GF-D8 (cell line): ENCODE measurements around the gene GPR32.
"Not testable (repeated sequence)": the region's sequence is repeated elsewhere in the genome, so short reads cannot be mapped to it uniquely, and the experiment has no call there.

Source experiments
- DNase-seq: peaks from one replicate; lab custom pipeline; 2025; lab: John Stamatoyannopoulos, UW

GPR32 gene

GRCh38 chr19:50749490-50749889 is 20.8 kb upstream of the GPR32 start:
- DNase-seq = no peak

DNA sequence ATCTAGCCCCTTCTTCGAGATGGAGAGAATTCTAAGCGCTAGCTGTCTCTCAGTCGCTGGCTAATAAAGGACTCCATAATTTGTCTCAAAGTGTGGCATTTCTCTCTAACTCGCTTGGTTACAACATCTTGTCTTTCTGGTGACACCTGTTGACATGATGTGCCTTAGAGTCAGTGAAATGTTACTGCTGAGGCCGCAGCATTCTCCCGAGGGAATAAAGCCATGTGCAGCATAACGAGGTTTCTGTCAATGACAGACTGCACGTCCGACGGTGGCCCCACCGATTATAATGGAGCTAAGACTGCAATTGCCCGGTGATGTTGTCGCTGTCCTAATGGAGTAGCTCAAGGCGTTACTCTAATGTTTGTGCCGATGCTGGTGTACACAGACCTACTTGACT is 20.3 kb upstream of the GPR32 start:
- no peak for DNase-seq

GRCh38 chr19:50753879-50754278 is 16.4 kb upstream of the GPR32 start:
- DNase-seq = no peak

DNA sequence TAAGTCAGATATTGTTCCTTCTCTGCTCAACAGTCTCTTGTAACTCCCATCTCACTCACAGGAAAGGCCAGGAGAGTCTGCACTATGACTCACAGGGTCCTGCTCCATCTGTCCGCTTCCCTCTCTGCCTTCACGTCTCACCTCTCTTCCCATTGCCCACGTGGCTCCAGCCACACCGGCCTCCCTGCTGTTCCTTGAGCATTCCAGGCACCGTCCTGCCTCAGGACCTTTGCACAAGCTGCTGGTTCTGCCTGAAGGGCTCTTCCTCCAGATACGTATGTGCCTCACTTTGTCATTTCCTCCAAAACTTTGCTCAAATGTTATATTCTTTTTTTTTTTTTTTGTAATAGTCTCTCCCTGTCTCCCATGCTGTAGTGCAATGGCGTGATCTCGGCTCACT is 14.0 kb upstream of the GPR32 start:
- not testable (repeated sequence) for DNase-seq

GRCh38 chr19:50757624-50758023 is 12.6 kb upstream of the GPR32 start:
- not testable (repeated sequence) for DNase-seq

- DNase-seq = not testable (repeated sequence)
Observed at GRCh38 chr19:50759076-50759475, 11.2 kb upstream of the GPR32 start.

- peak; percentile 45 for DNase-seq
Observed at GRCh38 chr19:50759886-50760285, 10.4 kb upstream of the GPR32 start.

- DNase-seq = not testable (repeated sequence)
Observed at GRCh38 chr19:50761501-50761900, 8.8 kb upstream of the GPR32 start.

- peak; percentile 27 for DNase-seq
Observed at GRCh38 chr19:50763521-50763920, 6.7 kb upstream of the GPR32 start.

DNA sequence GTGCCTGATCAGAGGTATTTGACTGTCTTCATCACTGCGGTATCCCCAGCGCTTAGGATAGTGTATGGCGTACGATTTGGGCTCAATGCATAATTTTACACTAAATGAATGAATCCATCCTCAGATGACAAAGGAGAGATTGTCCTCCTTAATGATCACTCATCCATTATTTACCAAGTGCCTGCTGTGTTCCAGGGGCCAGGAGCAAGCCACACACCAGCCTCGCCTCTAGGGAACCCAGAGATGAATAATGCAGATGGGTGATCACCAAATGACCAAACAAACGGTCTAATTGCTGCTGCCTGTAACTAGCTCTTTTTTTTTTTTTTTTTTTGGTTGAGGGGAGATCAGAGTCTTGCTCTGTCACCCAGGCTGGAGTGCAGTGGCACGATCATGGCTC is 5.9 kb upstream of the GPR32 start:
- no peak for DNase-seq

DNA sequence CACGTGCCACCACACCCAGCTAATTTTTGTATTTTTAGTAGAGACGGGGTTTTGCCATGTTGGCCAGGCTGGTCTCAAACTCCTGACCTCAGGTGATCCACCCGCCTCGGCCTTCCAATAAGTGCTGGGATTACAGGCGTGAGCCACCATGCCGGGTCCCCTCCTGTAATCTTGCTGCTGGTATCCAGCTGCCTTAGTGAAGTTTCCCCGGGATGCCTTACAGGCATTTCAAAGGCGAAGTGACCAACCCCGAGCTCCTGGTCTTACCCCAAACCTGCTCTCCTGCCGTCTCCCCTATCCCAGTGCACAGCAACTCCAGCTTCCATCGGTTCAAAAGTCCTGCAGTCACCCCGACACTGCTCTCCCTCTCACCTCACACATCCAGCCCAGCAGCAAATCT is 3.5 kb upstream of the GPR32 start:
- not testable (repeated sequence) for DNase-seq

DNA sequence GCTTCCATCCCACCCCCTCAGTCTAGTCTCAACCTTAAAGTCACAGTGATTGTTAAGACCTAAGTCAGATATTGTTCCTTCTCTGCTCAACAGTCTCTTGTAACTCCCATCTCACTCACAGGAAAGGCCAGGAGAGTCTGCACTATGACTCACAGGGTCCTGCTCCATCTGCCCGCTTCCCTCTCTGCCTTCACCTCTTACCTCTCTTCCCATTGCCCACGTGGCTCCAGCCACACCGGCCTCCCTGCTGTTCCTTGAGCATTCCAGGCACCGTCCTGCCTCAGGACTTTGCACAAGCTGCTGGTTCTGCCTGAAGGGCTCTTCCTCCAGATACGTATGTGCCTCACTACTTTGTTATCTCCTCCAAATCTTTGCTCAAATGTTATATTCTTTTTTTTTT is 3.0 kb upstream of the GPR32 start:
- DNase-seq = not testable (repeated sequence)

- no peak for DNase-seq
Observed at GRCh38 chr19:50768277-50768676, 2.0 kb upstream of the GPR32 start.

- no peak for DNase-seq
Observed at GRCh38 chr19:50770888-50771287, 624 bp downstream of the GPR32 start.

- DNase-seq = no peak
Observed at GRCh38 chr19:50772476-50772875, 2.2 kb downstream of the GPR32 start.

GRCh38 chr19:50772912-50773311 is 2.6 kb downstream of the GPR32 start:
- not testable (repeated sequence) for DNase-seq

- not testable (repeated sequence) for DNase-seq
Observed at GRCh38 chr19:50773454-50773853, 3.2 kb downstream of the GPR32 start.

GRCh38 chr19:50776131-50776530 is 5.9 kb downstream of the GPR32 start:
- DNase-seq = no peak

GRCh38 chr19:50777261-50777660 is 7.0 kb downstream of the GPR32 start:
- no peak for DNase-seq

GRCh38 chr19:50777830-50778303 is 7.6 kb downstream of the GPR32 start:
- DNase-seq = peak; percentile 60

- no peak for DNase-seq
Observed at GRCh38 chr19:50778906-50779430, 8.7 kb downstream of the GPR32 start.

DNA sequence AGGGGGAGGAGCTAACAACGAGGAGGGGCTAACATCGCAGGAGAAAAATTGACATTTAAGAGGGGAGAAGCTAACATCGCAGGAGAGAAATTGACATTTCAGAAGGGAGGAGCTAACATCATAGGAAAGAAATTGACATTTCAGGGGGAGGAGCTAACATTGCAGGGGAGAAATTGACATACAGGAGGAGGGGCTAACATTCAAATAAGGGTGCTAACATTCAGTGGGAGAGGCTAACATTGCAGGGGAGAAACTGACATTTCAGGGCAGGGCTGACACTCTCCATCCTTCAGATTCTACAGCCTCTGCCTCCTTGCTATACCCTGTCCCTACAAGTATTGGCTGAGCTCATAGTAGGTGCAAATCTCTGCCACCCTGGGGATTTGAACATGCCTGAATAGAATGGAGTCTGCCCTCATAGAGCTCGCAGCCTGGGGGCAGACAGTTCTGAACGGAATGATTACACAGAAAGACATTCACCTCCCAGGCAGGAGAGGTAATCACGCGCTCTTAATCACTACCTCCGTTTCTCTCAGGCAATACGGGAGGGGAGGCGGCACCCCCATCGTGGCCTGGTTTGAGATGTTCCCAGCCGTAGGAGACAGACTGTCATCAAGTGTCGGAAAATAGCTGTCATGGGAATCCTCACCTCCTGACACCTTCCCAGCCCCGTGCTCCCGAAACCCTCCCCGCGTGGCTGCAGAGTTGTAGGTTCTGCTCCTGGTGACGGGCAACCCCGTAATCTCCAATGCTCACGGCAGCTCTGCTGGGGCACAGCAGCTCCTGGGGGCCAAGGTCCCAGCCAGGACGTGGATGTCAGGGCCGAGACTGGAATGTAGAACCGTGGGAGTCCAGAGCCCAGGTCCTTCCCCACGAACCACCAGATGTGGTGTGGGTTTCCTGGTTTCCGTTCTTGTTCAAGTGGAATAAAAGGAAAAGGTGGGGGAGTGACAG is 9.5 kb downstream of the GPR32 start:
- DNase-seq = no peak

DNA sequence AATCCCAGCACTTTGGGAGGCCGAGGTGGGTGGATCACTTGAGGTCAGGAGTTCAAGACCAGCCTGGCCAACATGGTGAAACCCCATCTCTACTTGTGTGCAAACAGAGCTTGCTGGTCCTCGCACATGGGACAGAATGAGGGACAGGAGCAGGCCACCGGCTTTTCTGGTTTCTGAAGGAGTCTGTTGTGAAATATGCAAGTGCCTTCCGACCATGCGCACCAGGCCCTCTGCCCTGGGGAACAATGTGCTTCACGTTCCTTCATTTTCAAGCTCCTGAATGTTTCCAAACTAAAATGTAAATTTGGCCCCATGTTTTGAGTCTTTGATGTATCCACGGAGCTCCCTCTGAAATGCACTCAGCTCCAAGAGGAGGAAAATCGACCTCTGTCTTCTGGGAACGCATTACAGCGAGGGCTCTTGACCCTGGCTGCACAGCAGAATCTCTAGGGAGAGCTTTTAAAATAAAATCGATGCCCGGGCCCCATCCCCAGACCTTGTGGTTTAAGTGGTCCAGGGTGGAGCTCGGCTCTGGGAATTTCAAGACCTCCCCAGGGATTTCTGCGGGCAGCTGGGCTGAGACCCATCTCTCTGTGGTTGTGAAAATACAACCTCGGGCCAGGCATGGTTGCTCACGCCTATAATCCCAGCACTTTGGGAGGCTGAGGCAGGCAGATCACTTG is 10.6 kb downstream of the GPR32 start:
- peak; percentile 65 for DNase-seq
